H9 (cell line): ENCODE measurements around the gene THTPA. TPM values are rescaled to one million over a fixed set of nuclear protein-coding genes. Genes with fewer than 3 reads are reported as not detected.
A peak's percentile ranks its signal among the peaks of the same experiment; 100 is the strongest.

ENCODE experiments used
- DNase-seq: peaks from one replicate; pipeline ENCODE4 v3.0.0-alpha.2; 2017
- H2AFZ ChIP-seq: one replicate; pipeline ENCODE4 v1.6.1; 2013; ENCODE audit warnings: mild to moderate bottlenecking, low read length, control low read depth, moderate library complexity
- H2AK5ac ChIP-seq: 2 replicates; pipeline ENCODE4 v1.6.1; 2013; ENCODE audit warnings: low read length, control low read depth, mixed read lengths; ENCODE audit not compliant: insufficient read length
- H2BK120ac ChIP-seq: one replicate; pipeline ENCODE4 v1.6.1; 2013; ENCODE audit warnings: low read depth, mild to moderate bottlenecking, low read length, control low read depth, inconsistent platforms; ENCODE audit not compliant: poor library complexity, severe bottlenecking
- H2BK12ac ChIP-seq: 2 replicates; pipeline ENCODE4 v1.6.1; 2013; ENCODE audit warnings: low read length, control low read depth, mixed read lengths, low read depth; ENCODE audit not compliant: insufficient read length
- H2BK15ac ChIP-seq: 2 replicates; pipeline ENCODE4 v1.6.1; 2013; ENCODE audit warnings: low read depth, low read length, control low read depth
- H2BK20ac ChIP-seq: one replicate; pipeline ENCODE4 v1.6.1; 2013; ENCODE audit warnings: low read depth, mild to moderate bottlenecking, low read length, control low read depth, inconsistent platforms; ENCODE audit not compliant: poor library complexity, severe bottlenecking
- H2BK5ac ChIP-seq: 2 replicates; pipeline ENCODE4 v1.6.1; 2013; ENCODE audit warnings: low read length, control low read depth, mixed read lengths; ENCODE audit not compliant: insufficient read length
- H3K14ac ChIP-seq: 2 replicates; pipeline ENCODE4 v1.6.1; 2013; ENCODE audit warnings: low read length, control low read depth; ENCODE audit not compliant: insufficient read depth
- H3K18ac ChIP-seq: 2 replicates; pipeline ENCODE4 v1.6.1; 2013; ENCODE audit warnings: low read depth, mild to moderate bottlenecking, mixed read lengths, low read length, control low read depth; ENCODE audit not compliant: insufficient read length
- H3K23ac ChIP-seq: 2 replicates; pipeline ENCODE4 v1.6.1; 2013; ENCODE audit warnings: low read length, control low read depth, mixed read lengths, low read depth; ENCODE audit not compliant: insufficient read length
- H3K23me2 ChIP-seq: 2 replicates; pipeline ENCODE4 v1.6.1; 2013; ENCODE audit warnings: low read depth, mild to moderate bottlenecking, mixed read lengths, low read length, control low read depth; ENCODE audit not compliant: insufficient read length, poor library complexity, severe bottlenecking
- H3K27ac ChIP-seq: 2 replicates; pipeline ENCODE4 v1.5.1; 2013; ENCODE audit warnings: low read length, control low read depth, mixed read lengths, low read depth; ENCODE audit not compliant: insufficient read length
- H3K27me3 ChIP-seq: 2 replicates; pipeline ENCODE4 v1.6.1; 2013; ENCODE audit warnings: low read length, control low read depth, inconsistent platforms; ENCODE audit not compliant: insufficient read depth
- H3K4ac ChIP-seq: 2 replicates; pipeline ENCODE4 v1.6.1; 2013; ENCODE audit warnings: low read depth, mild to moderate bottlenecking, control low read depth, inconsistent platforms, low read length, moderate library complexity
- H3K4me1 ChIP-seq: 2 replicates; pipeline ENCODE4 v1.6.1; 2013; ENCODE audit warnings: low read length, control low read depth, inconsistent platforms; ENCODE audit not compliant: insufficient read depth
- H3K4me2 ChIP-seq: 2 replicates; pipeline ENCODE4 v1.6.1; 2013; ENCODE audit warnings: low read length, control low read depth, mixed read lengths; ENCODE audit not compliant: insufficient read length, insufficient read depth
- H3K56ac ChIP-seq: 2 replicates; pipeline ENCODE4 v1.6.1; 2013; ENCODE audit warnings: low read depth, mild to moderate bottlenecking, mixed read lengths, low read length, control low read depth; ENCODE audit not compliant: insufficient read length
- H3K79me1 ChIP-seq: 2 replicates; pipeline ENCODE4 v1.6.1; 2013; ENCODE audit warnings: low read depth, mild to moderate bottlenecking, moderate library complexity, low read length, control low read depth, inconsistent platforms; ENCODE audit not compliant: insufficient read depth, poor library complexity, severe bottlenecking
- H3K79me2 ChIP-seq: 2 replicates; pipeline ENCODE4 v1.6.1; 2013; ENCODE audit warnings: low read length, control low read depth, inconsistent platforms; ENCODE audit not compliant: insufficient read depth
- H3K9ac ChIP-seq: 2 replicates; pipeline ENCODE4 v1.6.1; 2013; ENCODE audit warnings: low read length, control low read depth, mixed read lengths; ENCODE audit not compliant: insufficient read length; ENCODE audit errors: extremely low read depth
- H3K9me3 ChIP-seq: one replicate; pipeline ENCODE4 v1.6.1; 2013; ENCODE audit warnings: low read depth, low read length, inconsistent platforms; ENCODE audit not compliant: control insufficient read depth
- H3T11ph ChIP-seq: one replicate; pipeline ENCODE4 v1.6.1; 2013; ENCODE audit warnings: mild to moderate bottlenecking, low read length, control low read depth, inconsistent platforms
- H4K20me1 ChIP-seq: one replicate; pipeline ENCODE4 v1.6.1; 2013; ENCODE audit not compliant: control insufficient read depth, insufficient read length, insufficient read depth
- H4K5ac ChIP-seq: 2 replicates; pipeline ENCODE4 v1.6.1; 2013; ENCODE audit warnings: low read depth, mild to moderate bottlenecking, mixed read lengths, low read length, control low read depth; ENCODE audit not compliant: insufficient read length
- H4K8ac ChIP-seq: replicated peaks from 2 replicates; pipeline ENCODE4 v1.6.1; 2013; ENCODE audit warnings: low read length, control low read depth, mixed read lengths, low read depth; ENCODE audit not compliant: insufficient read length
- H4K91ac ChIP-seq: 2 replicates; pipeline ENCODE4 v1.6.1; 2013; ENCODE audit warnings: low read depth, mild to moderate bottlenecking, moderate library complexity, mixed read lengths, low read length, control low read depth; ENCODE audit not compliant: insufficient read length
- H3K27ac Mint-ChIP-seq, 3 experiments: 2 replicates in 2 of 3; 3 replicates in 1 of 3; pipeline ENCODE4 v1.8.0; 2020 to 2021; ENCODE audit warnings: mixed read lengths in 3 of 3, mild to moderate bottlenecking in 1 of 3, moderate library complexity in 1 of 3
- H3K27me3 Mint-ChIP-seq: 2 replicates; pipeline ENCODE4 v1.8.0; 2021; ENCODE audit warnings: low read depth, mild to moderate bottlenecking, moderate library complexity, mixed read lengths
- H3K36me3 Mint-ChIP-seq, 3 experiments: 2 replicates in 2 of 3; 3 replicates in 1 of 3; pipeline ENCODE4 v1.8.0; 2020 to 2021; ENCODE audit warnings: low read depth in 3 of 3, mixed read lengths in 3 of 3; ENCODE audit not compliant: insufficient read depth in 1 of 3
- H3K4me1 Mint-ChIP-seq, 2 experiments: 2 replicates each; pipeline ENCODE4 v1.8.0; 2020; ENCODE audit warnings: mixed read lengths in 2 of 2
- H3K4me3 Mint-ChIP-seq, 2 experiments: 2 replicates in 1 of 2; 3 replicates in 1 of 2; pipeline ENCODE4 v1.8.0; 2020 to 2021; ENCODE audit warnings: mild to moderate bottlenecking in 2 of 2, mixed read lengths in 2 of 2, moderate library complexity in 1 of 2
- H3K9me3 Mint-ChIP-seq, 2 experiments: 2 replicates in 1 of 2; 3 replicates in 1 of 2; pipeline ENCODE4 v1.8.0; 2020; ENCODE audit warnings: mild to moderate bottlenecking in 2 of 2, mixed read lengths in 2 of 2, moderate library complexity in 1 of 2
- WGBS: extraction: QIAGEN DNeasy Blood & Tissue Kit; methylation state at CpG from one replicate; pipeline ENCODE4 v1.1.7; 2013; ENCODE audit warnings: missing lambda C conversion rate, low lambda C conversion rate, mixed read lengths; ENCODE audit not compliant: insufficient read length; ENCODE audit errors: extremely low coverage; 5-methylcytosine and 5-hydroxymethylcytosine counted together
- total RNA-seq: library from RNA; stranded (reverse); gene quantifications from 2 replicates; pipeline ENCODE4 v1.2.1, GENCODE V29; 2021
- TF ChIP-seq, protein P1 (sequence below): fragments of 200-600 bp; sonication (generic); conservative IDR thresholded peaks from 3 replicates; pipeline ENCODE4 v1.8.0; 2021; ENCODE audit warnings: antibody characterized with exemption, mild to moderate bottlenecking

The THTPA gene
- total RNA-seq, 1 experiment from 2014 or later, result 15.6 TPM

DNA sequence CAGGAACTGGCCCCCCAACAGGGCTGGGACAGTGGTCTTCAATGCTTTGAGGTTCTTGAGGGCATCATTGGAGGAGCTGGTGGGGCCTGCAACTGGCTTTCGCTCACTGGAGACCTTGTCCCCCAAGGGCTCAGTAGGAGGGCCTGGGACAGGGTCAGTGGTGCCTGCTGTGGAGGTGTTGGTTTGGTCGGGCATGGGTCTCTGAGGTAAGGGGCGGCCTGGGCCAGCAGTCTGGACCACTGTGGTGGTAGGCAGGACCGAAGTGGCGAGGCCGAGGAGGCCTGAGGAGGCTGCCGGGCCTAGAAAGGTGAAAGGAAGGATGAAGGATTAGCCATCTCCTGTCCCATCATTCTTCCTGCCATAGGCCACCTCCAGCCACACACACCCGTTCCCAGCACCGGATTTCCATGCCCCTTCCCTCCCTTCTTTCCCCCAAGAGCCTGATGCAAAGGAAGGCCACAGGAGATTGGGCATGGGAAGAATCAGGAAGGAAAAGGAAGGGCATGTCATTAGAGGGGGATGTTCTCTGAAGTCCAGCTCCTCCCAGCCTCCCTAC lies 33.4 kb upstream of the THTPA start:
- Histone ChIP-seq H2BK12ac (no peak overlapping the region), H3K27me3 (no peaks in the 10 kb centered on the region), H2AFZ (no peak overlapping the region), H3K18ac (no peak overlapping the region), H3K9ac (no peak overlapping the region), H4K91ac (no peak overlapping the region), H3K4me1 (peaks cover 15% of the 10 kb centered on the region; the same call in 1 of the 2 replicates), H3K79me1 (no peaks in the 10 kb centered on the region), H3K9me3 (no peaks in the 10 kb centered on the region), H2BK15ac (no peak overlapping the region), H2AK5ac (no peak overlapping the region), H2BK5ac (no peak overlapping the region), H4K5ac (no peak overlapping the region), H3K4me2 (no peak overlapping the region), H3K14ac (no peak overlapping the region), H3K56ac (no peak overlapping the region), H4K20me1 (no peaks in the 10 kb centered on the region), H3K27ac (no peak overlapping the region), H3T11ph (no peak overlapping the region), H3K23me2 (no peaks in the 10 kb centered on the region), H2BK20ac (no peak overlapping the region), H2BK120ac (no peak overlapping the region), H3K79me2 (no peaks in the 10 kb centered on the region), H3K23ac (no peak overlapping the region), H4K8ac (no peak overlapping the region), H3K4ac (no peak overlapping the region)
- no peak for DNase-seq
- H3K27me3 Mint-ChIP-seq, result no peaks in the 10 kb centered on the region; the same call in 1 of the 2 replicates
- H3K9me3 Mint-ChIP-seq, result no peaks in the 10 kb centered on the region
- TF ChIP-seq, protein P1, sequence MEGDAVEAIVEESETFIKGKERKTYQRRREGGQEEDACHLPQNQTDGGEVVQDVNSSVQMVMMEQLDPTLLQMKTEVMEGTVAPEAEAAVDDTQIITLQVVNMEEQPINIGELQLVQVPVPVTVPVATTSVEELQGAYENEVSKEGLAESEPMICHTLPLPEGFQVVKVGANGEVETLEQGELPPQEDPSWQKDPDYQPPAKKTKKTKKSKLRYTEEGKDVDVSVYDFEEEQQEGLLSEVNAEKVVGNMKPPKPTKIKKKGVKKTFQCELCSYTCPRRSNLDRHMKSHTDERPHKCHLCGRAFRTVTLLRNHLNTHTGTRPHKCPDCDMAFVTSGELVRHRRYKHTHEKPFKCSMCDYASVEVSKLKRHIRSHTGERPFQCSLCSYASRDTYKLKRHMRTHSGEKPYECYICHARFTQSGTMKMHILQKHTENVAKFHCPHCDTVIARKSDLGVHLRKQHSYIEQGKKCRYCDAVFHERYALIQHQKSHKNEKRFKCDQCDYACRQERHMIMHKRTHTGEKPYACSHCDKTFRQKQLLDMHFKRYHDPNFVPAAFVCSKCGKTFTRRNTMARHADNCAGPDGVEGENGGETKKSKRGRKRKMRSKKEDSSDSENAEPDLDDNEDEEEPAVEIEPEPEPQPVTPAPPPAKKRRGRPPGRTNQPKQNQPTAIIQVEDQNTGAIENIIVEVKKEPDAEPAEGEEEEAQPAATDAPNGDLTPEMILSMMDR, result no peak
- WGBS, result no CpG with 5 or more reads among the region's 9 CpGs
- H3K36me3 Mint-ChIP-seq, result peaks cover 42 to 51% (median 43%) of the 10 kb centered on the region in 3 experiments
- H3K4me3 Mint-ChIP-seq, result no peak overlapping the region
- H3K4me1 Mint-ChIP-seq, result peaks cover 50 to 57% of the 10 kb centered on the region in 2 experiments
- H3K27ac Mint-ChIP-seq, result peak overlapping the region in 1 of 3 experiments; percentile 65; a peak in 2 of 7 replicates
